Occipital lobe (tissue), 2 donors: ENCODE results near the gene TPST1. TPM values are rescaled to one million over a fixed set of nuclear protein-coding genes. Genes with fewer than 3 reads are reported as not detected.
"Not testable (repeated sequence)": the region's sequence is repeated elsewhere in the genome, so short reads cannot be mapped to it uniquely, and the experiment has no call there.

Experiments used
- DNase-seq: peaks from one replicate; lab custom pipeline; 2025; lab: John Stamatoyannopoulos, UW
- total RNA-seq: library from RNA; depleted of rRNA; stranded (reverse); fragments of >200 nt; gene quantifications from one replicate; pipeline ENCODE4 v1.2.3, GENCODE V29; 2014

The TPST1 gene
- total RNA-seq, 1 donor from 2014 or later, result 72.1 TPM

- DNase-seq, result no peak
These were observed 17.2 kb upstream of the TPST1 start for GRCh38 chr7:66187905-66188304.

- no peak for DNase-seq
These were observed 16.5 kb upstream of the TPST1 start for GRCh38 chr7:66188645-66189044.

GRCh38 chr7:66189695-66190503 is 15.2 kb upstream of the TPST1 start:
- DNase-seq, result no peak

GRCh38 chr7:66190504-66190857 is 14.7 kb upstream of the TPST1 start:
- DNase-seq, result no peak

GRCh38 chr7:66193146-66193725 is 11.9 kb upstream of the TPST1 start:
- DNase-seq, result no peak

- DNase-seq, result no peak
These were observed 6.7 kb upstream of the TPST1 start for GRCh38 chr7:66198469-66198868.

DNA sequence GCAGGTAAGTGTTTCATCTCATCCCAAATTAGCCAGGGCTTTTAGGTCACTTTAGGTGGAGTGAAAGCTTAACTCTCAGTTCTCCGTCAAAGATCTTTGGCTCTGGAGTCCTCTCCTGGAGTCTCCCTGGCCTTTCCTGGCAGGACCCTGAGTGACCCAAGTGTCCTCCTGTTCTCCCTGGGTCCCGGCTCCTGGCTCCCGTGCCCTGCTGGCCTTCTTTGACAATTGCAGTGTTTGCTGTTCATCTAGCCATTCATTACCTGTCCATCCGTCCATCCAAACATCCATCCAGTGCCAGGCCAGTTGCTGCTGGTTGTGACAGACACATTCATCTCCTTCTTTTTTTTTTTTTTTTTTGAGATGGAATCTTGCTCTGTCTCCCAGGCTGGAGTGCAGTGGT is 6.2 kb upstream of the TPST1 start:
- no peak for DNase-seq

GRCh38 chr7:66202441-66202840 is 2.7 kb upstream of the TPST1 start:
- DNase-seq, result no peak

GRCh38 chr7:66205741-66206090 is 582 bp downstream of the TPST1 start:
- DNase-seq, result no peak

DNA sequence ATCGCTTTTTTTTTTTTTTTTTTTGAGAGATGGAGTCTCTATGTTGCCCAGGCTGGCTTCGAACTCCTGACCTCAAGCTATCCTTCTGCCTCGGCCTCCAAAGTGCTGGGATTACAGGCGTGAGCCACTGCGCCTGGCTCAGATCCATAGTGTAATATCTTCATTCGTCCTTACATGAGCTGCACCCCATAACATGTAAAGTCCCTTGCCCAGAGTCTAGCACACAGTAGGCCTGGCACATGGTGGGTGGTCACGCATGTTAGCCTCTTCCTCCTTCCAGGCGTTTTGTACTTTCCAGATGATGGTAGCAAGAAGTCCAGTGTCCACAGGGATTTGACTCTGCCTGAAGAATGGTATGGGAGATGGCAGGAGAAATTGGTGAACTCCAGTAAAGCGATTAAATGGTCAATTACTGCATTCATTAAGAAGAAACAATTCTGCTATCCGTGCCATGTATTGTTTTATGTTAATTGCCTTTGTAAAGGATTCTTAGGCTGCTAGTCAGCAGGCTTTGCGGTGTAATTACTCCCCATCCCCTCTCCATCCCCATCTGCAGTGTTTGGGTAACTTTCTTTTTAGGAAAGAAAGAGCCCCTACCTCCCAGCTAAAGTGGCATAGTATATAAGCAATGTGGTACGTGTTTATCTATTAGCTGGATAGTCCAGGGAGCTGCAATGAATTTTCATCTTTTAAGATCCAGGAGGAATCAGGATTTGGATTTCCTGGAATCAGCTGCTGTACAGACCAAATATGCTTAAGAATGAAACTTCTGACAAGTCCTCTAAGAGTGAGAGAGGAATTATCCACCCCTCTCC is 1.2 kb downstream of the TPST1 start:
- no peak for DNase-seq

DNA sequence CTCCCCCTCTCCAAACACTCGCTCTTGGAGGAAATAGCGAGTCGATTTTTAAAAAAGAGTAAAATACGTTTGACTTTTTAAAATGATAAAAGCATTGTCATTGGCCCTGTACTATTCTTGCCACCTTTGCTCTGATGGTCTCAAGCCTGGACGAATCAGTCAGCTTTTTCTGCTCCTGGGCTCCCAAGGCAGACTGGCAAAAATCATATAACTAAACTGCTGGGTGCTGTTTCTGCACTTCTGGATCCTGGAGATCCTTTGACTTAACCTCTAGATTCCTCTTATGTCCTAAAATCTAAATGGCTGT is 1.8 kb downstream of the TPST1 start:
- no peak for DNase-seq

DNA sequence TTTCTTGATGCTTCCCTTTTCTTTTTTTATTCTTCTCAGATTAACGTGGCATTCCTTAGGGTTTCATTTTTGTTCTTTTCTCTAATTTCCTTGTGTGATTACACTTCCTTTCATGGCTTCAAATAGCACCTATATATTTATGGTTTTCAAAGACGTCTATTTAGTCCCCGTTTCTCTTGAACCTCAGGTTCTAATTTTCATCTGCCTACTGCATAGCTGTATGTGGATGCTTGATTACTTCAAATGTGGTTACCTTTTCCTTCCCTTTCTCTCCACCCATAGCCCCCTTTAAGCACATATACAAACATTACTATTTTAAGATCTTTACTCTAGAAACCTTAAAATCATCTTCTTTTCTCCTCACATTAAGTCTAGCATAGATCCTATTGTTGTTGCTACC is 2.4 kb downstream of the TPST1 start:
- no peak for DNase-seq

GRCh38 chr7:66211429-66211828 is 6.3 kb downstream of the TPST1 start:
- DNase-seq, result no peak

DNA sequence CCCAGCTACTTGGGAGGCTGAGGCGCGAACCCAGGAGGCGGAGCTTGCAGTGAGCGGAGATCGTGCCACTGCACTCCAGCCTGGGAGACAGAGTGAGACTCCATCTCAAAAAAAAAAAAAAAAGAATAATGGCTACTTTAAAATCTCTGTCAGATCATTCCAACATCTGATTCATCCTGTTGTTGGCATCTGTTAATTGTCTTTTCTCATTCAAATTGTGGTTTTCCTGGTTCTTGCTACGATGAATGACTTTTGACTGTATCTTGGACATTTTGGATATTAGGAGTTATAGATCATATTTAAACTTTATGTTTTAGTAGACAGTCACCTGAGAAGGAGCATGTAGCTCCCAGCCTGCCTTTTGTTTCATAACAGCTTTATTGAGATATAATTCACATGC is 8.5 kb downstream of the TPST1 start:
- DNase-seq, result no peak

GRCh38 chr7:66216687-66217086 is 11.6 kb downstream of the TPST1 start:
- DNase-seq, result no peak

DNA sequence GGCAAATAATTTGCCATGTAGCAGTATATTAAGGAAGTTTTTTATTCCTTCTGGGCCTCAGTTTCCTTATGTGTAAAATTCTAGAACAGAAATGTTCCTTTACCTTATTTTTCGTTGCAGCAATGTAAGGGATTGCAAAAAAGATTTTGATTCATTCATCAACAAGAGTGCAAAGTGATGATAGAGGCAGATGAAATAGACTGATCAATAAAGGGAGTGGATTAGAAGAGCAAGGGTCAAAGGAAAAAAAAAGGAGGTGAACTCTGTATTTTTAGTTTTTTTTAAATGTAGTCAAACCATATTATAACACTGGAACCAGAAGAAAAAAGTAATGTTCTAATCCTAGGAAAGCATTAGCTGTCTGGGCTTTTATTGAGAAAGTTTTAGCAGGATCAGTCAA is 14.7 kb downstream of the TPST1 start:
- no peak for DNase-seq

- no peak for DNase-seq
These were observed 16.3 kb downstream of the TPST1 start for GRCh38 chr7:66221442-66221841.

DNA sequence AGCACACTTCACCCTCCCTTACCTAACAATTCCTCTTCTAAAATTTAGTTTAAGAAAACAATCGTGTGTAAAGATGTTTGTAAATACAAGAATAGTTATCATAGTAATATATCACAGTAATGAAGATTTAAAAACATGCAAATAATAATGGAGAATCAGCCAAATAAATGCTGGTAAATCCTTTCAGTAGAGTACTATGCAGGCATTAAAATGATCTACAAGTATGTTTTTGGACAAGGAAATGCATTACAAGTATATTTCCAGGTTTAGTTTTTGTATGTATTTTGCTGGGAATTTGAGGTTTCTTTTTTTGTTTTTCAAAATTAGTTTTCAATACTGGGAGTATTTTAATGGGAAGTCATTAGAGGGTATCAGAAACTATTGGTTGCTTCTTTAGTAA is 22.7 kb downstream of the TPST1 start:
- no peak for DNase-seq

GRCh38 chr7:66231326-66232216 is 26.4 kb downstream of the TPST1 start:
- DNase-seq, result not testable (repeated sequence)

GRCh38 chr7:66233638-66234037 is 28.5 kb downstream of the TPST1 start:
- no peak for DNase-seq

- no peak for DNase-seq
These were observed 31.7 kb downstream of the TPST1 start for GRCh38 chr7:66236713-66237303.
